NK-92 treated with Interleukin-12 subunit alpha and Interleukin-12 subunit beta, amount 100 ng/mL, for 24 hours (cell line): Measurements from ENCODE around the gene KLHL30.
"Not testable (repeated sequence)": the region's sequence is repeated elsewhere in the genome, so short reads cannot be mapped to it uniquely, and the experiment has no call there.

Experiments
- DNase-seq: peaks from one replicate; lab custom pipeline; 2025; lab: John Stamatoyannopoulos, UW

Gene KLHL30

DNA sequence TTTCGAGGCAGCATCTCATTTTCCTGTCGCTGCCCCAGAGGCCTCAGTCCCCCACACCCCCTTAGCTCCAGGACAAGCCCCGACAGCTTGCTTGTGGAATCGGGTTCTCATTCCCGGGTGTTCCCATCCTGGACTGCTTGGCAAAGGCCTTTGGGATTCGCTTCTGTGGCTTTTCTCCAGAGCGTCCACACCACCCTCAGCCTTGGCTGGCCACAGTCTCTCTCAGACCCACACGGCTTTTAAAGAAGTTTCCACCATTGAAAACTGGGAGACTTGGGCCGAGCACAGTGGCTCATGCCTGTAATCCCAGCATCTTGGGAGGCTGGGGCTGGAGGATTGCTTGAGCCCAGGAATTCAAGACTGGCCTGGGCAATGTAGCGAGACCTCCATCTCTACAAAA is 35.6 kb upstream of the KLHL30 start:
- DNase-seq = no peak

DNA sequence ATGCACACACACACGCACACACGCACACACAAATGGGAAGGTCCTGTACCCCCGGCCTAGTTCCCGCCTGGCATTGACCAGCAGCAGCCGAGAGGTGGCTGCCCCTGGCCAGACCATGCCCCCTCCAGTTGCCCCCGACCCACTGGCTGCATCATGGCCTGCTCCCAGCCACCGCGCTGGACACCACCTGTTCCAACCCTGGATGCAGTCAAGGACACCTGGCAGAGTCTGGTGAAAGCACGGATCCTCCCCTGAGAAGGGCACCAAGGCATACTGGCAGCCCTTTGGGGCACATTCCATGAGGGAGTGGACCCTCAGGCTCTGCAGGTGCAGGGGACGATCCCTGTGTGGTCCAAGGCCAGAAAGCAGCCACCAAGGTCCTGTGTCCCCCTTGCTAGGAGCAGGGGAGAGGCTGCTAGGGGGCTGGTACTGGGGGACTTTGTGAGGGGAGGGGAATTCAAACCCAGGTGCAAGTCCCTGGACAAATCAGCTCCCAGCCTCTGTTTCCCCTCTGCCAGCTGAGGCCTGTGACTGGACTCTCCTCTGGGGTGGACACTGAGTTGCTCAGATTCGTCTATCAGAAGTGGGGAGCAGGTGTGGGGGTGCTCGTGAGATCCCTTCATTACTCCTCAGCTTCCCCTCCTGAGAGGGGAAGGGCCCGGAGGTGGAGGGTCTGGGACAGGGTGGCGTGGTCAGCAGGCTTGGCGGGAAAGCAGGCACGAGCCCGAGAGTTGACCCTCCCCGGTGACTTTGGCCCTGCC is 34.8 kb upstream of the KLHL30 start:
- DNase-seq = no peak

DNA sequence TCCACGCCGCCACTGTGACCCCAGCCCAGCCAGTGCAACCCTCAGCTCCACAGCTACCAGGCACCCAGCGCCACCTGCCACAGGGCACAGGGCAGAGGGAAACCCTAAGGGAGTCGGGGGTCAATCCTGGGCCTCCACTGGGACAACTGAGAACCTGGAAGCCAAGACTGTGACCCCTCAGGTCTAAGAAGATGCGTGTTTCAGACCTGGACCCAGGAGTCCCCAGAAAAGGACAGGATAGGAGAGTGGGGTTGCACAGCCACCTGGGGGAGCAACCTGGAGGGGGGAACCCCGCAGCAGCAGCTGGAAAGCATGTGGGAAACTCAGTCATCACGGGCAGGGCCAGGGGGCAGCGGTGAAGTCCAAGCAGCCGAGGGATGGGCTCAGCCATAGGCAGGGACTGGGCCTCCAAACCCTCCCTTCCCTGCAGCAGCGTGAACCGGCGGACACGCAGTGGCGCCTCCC is 34.2 kb upstream of the KLHL30 start:
- no peak for DNase-seq

DNA sequence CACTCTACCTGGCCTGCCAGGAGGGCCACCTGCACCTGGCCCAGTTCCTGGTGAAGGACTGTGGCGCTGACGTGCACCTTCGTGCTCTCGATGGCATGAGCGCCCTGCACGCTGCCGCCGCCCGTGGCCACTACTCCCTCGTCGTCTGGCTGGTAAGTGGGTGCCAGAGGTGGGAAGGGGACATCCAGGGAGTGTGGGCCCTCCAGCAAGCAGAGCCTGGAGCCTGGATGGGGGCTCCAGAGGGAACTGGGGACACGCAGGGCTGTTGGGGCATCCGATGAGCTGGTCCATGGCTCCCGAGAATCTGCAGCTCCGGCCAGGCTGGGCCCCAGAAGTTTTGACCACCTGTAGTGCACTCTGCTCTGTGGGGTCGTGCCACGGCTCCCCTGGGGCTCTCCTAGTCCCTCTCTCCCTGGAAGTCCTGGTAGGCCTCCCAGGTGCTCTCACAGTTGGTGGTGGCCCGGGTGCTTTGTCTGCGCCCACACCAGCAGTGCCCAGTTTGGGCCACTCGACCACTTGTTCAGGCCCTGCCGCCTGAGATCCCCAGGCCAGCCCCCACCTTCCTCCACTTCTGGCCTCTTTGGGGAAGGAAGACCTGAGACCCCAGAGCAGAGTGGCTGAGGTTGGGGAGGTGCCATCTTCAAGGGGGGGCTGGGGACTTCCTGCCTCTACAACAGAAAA is 33.6 kb upstream of the KLHL30 start:
- DNase-seq = no peak

DNA sequence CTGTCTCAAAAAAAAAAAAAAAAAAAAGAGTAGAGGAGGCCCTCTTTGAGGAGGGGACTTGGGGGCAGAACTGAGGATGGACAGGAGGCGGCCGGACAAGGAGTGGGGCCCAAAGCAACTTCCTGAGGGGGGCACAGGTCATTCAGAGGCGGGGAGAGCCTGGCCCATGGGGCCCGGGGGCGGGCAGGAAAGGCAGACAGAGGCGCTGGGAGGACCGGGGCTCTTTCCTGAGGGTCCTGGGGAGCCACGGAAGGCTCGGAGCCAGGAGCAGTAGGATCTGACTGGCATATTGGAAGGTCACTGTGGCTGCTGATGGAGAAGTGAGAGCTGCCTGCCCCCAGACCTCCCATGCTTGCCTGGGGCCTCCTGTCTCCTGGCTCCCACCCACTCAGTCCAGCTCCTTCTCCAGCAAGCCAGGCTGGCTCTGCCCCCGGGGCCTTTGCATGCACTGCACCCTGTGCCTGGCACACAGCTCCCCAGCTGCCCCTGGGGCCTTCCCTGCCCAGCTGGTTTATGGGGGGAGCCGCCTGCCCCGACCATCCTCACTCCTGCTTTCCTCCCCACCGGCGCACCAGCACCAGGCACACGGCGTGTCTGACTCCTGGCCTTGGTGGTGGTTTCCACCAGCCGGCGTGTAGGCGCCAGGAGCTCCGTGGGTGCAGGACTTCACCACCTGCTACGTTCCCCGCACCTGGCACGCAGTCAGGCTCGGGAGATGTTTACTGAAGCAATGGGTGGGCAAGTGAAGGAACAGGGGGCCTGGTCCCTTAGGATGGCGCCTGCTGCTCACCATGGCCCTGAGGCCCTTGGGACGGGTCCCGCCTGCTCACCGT is 32.7 kb upstream of the KLHL30 start:
- no peak for DNase-seq

DNA sequence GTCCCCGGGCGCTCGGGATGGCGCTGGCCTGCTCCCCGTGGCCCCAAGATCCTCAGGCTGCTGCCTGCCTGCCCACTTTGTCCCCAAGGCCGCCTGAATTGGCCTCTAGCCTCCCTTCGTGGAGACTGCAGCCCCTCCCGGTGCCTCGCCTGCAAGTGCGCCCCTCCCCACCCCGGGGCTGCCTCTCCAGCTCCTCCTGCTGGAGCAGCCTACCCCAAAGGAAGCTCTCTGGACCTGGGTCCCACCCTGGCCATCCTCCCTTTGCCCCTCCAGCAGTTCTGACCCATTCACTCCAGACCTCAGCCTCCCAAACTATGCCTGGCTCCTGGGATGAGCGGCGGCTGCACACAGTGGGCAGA is 32.1 kb upstream of the KLHL30 start:
- no peak for DNase-seq

DNA sequence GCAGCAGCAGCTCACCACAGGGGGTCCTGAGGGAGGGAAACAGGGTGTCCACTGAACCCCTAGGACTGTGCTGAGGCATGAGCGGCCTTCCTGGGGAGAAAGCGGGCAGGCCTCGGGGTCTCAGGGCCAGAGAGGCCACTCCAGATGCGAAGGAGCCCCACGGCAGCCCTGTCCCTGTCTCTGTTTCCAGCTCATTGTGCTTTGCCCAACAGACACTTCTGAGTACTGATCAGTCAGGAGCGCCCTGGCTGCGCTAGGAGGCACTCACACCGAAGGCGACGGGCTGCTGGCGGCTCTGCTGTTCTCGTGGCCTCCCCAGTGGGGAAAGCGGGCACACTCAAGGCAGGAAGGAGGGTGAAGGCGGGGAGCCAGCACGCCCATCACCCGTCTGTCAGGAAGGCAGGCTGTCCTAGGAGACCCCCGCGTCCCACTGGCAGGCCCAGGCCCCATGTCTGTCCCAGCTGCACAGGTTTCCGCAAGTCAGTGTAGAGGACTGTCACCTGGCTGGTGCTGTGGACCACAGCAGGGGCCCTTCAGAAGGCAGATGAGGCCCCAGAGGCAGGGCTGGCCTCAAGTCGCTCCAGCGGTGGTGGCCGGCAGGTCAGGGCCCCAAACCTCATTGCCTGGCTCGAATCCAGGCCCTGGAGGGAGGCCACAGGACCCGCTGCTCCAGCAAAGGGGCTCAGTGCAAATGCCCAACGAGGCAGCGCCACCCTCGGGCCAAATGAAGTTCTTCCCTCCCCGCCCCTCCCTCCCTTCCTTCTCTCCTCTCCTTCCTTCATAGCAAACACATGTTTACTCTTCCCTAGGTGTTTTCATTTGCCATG is 31.6 kb upstream of the KLHL30 start:
- no peak for DNase-seq

DNA sequence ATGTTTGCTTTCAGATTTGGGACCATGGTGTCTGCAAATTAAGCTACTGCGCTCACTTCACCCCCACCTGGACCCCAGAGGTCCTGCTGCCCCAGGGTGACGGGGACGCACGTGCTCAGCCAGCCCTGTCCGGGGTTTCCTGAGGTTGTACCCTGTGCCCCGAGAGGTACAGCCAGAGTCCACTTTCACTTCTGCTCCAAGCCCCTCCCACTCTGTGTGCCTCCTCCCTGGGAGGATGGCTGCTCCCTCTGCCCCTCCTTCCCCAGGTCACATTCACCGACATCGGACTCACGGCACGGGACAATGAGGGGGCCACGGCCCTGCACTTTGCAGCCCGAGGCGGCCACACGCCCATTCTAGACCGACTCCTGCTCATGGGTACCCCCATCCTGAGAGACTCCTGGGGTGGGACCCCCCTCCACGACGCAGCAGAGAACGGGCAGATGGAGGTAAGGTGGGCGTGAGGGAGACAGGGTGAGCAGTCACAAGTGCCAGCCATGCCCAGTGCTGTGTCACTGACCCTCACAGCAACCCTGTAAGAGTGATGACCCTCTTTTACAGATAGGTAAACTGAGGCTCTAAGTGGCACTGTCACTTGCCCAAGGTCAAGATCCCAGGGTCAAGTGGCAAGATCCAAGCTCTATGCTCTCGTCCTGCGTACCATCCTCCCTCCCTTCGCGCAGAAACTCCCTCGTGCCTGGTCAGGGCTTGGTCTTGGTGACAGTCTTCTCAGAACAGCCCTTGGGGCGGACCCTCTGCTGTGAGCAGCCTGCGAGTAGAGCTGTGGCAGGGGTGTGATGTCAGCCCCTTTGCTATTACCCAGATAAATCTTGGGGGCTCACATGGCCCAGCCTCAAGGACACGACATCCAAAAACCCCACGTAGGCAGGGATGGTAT is 30.7 kb upstream of the KLHL30 start:
- no peak for DNase-seq

DNA sequence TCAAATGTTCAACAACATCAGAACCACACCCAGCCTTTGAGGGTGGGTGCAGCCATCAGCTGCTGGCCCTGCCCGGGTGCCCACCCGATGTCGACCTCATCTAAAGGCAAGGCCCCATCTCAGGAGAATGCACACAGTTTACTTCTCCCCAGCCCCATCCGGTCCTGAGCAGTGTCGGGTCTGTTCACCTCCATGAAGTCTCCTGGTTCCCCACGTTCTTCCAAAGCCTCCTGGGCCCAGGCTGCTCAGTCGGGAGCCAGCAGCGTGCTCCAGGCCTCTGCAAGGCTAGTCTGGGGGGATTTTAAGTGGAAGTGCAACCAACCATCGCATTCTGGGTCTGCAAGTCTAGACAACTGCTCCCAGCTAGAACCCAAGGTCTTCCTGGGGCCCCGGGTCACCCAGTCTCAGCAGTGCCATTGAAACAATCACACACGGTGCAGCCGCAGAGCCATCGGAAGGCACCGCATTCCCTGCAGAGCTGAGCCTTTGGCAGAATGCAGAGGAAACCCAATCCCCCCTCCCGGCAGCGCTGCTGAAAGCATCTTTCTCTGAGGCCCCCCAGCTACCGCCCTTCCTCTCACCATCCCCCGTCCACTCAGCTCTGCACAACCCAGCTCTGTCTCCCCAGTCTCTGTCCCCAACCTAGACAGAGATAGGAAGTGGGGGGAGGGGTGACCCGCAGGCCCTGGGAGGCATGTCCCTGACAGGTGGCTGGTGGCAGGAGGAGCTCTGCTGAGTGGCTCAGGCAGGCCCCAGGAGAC is 29.9 kb upstream of the KLHL30 start:
- no peak for DNase-seq

DNA sequence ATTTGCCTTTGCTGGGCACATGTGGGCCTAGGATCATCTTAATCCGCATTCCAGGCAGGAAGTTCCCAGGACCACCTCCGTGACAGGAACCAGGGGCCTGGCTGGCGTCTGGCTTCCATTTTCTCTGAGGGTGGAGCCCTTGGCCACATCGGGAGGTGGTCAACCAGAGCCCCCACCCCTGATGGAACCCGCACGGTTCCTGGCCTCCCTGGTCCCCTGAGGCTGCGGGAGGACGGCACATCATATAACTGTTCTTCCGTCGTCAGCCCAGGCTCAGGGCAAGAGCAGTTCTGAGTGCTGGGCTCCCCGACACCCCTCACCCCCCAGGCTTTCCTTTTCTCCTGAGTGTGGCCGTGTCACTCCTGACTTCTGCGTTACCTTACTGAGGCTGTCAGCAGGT is 24.9 kb upstream of the KLHL30 start:
- DNase-seq = no peak

DNA sequence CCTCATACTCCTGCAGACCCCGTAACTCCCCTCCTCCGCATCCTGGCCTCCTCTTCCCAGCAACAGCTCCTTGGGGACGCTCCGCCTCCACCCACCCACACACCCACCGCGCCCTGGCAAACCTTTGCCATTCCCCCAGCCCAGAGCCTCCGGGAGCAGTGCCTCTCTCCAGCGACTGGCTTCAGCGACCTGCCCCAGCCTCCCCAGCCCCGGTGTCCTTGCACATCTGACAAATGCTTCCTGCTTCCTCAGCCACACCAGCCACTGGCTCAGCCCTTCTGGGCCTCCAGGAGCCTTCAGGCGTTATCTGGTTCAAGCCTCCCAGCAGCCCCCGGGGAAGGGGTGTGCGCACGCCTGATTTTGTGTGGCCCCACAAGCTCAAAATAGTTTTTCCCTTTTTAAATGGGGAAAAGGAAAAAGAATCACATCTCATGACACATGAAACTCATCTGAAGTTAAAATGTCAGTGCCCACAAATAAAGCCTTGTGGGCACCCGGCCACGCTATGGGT is 24.1 kb upstream of the KLHL30 start:
- no peak for DNase-seq

DNA sequence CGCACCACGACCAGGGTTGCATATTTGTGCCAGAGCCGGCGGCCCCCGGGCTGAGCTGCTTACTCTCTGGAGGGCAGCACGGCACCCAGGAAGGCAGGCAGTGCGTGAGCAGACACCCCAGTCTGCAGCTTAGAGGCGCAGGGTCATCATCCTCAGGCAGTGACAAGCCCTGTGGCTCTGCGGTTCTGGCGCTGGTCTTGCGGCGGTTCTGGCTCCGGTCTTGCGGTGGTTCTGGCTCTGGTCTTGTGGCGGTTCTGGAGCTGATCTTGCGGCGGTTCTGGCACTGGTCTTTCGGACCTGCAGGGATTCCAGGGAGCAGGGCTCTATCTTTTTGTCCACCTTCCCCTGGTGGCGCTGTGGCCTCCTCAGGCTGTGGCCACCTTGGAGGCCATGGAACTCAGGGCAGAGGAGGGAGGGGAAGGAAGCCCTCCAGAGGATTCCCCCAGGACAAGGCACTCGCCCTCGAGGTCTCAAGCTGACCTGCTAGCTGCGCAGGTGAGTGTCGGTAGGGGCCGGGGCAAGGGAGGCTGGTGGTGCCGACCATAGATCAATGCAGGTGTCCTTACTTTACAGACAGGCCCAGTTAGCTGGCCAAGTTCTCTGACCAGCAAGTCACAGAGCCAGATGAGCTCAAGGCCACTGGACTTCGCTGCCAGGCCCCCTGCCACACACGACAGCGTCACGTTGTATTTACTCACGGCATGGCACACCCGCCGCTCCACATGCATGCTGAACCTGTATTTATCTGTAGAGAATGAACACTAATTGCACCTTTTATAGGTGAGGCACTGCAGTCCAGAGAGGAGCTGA is 23.4 kb upstream of the KLHL30 start:
- DNase-seq = no peak

DNA sequence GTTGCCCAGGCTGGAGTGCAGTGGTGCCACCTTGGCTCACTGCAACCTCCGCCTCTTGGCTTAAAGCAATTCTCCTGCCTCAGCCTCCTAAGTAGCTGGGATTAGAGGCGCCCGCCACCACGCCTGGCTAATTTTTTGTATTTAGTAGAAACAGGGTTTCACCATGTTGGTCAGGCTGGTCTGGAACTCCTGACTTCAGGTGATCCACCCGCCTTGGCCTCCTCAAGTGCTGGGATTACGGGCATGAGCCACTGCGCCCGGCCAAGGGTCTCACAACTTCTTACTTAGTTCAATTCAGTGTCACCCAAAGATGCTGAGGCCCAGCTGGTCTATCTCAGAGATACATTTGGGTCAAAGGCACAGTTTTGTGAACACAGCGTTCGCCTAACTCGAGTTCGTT is 22.8 kb upstream of the KLHL30 start:
- DNase-seq = not testable (repeated sequence)

DNA sequence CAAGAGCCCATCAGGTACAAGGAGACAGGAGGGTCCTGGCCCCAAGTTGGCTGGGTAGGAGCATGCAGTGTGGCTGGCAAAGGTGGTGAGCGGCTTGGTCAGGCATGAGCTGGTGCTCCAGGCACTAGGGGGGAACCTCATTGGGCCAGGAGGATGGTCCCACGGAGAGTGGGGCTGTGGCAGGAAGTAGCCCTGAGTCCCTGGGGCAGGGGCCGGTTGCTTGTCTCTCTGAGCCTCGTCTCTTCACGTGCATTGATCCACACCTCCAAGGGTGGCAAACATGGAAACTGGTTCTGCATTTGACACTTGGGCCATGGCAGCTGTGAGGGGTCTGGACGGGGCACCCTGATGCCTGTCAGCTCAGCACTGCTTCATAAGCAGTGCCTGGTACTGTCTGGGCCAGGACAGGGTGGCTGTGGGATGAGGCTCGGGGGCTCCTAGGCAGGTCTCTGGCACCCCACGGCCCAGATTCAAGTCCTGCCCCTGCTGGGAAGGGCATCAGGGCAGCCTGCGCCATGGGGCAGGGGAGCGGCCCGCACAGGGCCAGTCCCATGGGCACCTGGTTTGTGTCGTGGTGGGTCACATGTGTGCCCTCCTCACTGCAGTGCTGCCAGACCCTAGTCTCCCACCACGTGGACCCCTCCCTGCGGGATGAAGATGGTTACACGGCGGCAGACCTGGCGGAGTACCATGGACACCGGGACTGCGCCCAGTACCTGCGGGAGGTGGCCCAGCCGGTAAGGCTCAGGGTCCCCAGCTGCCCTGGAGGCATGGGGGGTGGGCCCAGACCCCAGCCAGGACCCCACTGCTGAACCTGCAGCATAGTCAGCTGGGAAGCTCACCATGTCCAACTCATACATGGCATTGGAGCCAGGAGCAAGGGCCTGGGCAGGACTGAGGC is 21.9 kb upstream of the KLHL30 start:
- DNase-seq = no peak

DNA sequence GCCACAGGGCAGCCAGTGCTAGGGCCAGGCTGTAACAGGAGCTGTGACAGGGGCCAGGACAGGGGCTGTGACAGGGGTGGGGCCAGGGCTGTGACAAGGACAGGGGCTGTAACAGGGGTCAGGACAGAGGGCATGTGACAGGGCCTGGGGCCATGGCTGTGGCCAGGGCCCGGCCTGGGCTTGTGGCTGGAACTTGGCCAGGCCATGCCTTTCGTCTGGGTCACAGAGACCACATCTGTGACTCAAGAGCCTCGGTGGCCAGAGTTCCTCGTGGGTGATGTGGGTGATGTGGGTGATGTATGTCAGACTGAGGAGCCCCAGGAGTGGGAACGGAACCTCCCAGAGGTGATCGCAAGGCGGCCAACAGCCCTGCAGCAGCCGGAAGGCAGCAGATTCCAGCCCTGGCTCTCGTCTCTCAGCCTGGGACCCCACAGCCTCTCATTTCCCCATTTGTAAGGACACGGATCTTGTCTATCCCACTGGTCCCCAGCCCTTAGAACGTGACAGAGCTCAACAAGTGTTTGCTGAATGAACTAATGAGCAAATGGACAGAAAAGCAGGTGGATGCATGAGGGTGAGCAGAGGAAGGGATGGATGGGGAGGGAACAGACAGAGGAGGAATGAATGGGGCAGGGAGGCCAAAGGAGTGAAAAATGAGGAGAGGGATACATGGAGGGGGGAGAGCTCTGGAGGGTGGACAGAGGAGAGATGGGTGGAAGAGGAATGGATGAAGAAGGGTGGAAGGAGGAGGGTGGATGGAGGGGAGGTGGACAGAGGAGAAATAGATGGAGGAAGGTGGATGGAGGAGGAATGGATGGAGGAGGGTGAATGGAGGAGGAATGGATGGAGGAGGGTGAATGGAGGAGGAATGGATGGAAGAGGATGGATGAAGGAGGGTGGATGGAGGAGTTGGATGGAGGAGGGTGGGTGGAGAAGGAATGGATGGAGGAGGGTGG is 21.0 kb upstream of the KLHL30 start:
- DNase-seq = no peak

DNA sequence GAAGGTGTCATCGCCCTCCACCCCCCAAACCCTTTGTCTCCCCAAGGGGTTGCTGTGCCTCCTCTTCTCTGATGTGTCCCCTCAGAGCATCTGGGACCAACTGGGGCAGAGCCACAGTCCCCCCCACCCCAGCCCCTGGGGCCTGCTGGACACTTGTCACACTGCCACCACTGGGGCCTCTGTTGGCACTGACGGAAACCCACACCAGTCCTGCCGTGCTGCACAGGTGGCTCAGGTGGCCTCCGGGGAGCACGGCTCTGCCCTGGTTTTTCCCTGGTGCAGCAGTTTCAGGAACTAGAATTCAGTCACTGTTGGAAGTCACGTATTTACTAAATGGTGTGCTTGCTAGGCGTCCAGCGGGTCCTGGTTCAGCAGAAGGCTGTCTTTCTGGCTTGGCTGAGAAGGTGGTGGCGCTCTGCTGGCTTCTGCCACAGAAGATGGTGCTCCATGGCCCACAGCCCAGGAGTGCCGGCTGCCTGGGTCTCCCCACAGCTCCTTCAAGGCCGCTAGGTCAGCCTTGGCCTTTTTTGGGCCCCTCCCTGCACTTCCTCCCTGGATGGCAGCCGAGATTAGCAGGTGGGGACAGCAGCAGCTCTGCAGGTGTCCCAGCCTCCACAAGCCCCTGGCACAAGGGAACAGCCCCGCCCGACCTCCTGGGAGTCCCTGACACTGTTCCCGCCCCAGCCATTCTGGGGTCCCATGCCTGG is 18.6 kb upstream of the KLHL30 start:
- no peak for DNase-seq
